ENCODE results near the gene SIK3.

SIK3 gene

GRCh38 chr11:116893437-116893836 lies 204.8 kb downstream of the SIK3 start:
- TF ChIP-seq POLR2AphosphoS5 (IDR thresholded peaks at IDR 0.05; ENCODE audit: low read depth) (no peak), GABPA (IDR thresholded peaks at IDR 0.05; ENCODE audit: low read depth) (no peak), REST (IDR thresholded peaks at IDR 0.05; ENCODE audit: insufficient replicate concordance, low read depth) (no peak), CTCF (IDR thresholded peaks at IDR 0.05; ENCODE audit: insufficient read depth, low read length) (no peak), SPI1 (IDR thresholded peaks at IDR 0.05; ENCODE audit: borderline replicate concordance, low read depth) (no peak)

GRCh38 chr11:116892374-116892773 lies 205.9 kb downstream of the SIK3 start:
- Histone ChIP-seq H3K4me3 (replicated peaks; ENCODE audit: insufficient read depth, low read length) (no peak overlapping the region), H3K27me3 (ENCODE audit: insufficient read depth, poor library complexity, severe bottlenecking) (no peaks in the 10 kb centered on the region), H3K27ac (replicated peaks) (no peak overlapping the region)
- DNase-seq (ENCODE audit: low read depth in 1 of 2, low spot score in 1 of 2) = no peak
- no peak for TF ChIP-seq SPI1 (IDR thresholded peaks at IDR 0.05; ENCODE audit: borderline replicate concordance, low read depth)
- TF ChIP-seq GABPA (IDR thresholded peaks at IDR 0.05; ENCODE audit: low read depth) = no peak
- no peak for TF ChIP-seq POLR2AphosphoS5 (IDR thresholded peaks at IDR 0.05; ENCODE audit: low read depth)
- no peak for TF ChIP-seq REST (IDR thresholded peaks at IDR 0.05; ENCODE audit: insufficient replicate concordance, low read depth)
- no peak for TF ChIP-seq CTCF (IDR thresholded peaks at IDR 0.05; ENCODE audit: insufficient read depth, low read length)

More at GRCh38 chr11:116893437-116893836, 204.8 kb downstream of the SIK3 start:
- no peak for DNase-seq (ENCODE audit: low read depth in 1 of 2, low spot score in 1 of 2)
- Histone ChIP-seq H3K4me3 (replicated peaks; ENCODE audit: insufficient read depth, low read length) (no peak overlapping the region), H3K27me3 (ENCODE audit: insufficient read depth, poor library complexity, severe bottlenecking) (no peaks in the 10 kb centered on the region), H3K27ac (replicated peaks) (no peak overlapping the region)

GRCh38 chr11:116891746-116892145 lies 206.5 kb downstream of the SIK3 start:
- TF ChIP-seq REST (IDR thresholded peaks at IDR 0.05; ENCODE audit: insufficient replicate concordance, low read depth) = no peak
- TF ChIP-seq SPI1 (IDR thresholded peaks at IDR 0.05; ENCODE audit: borderline replicate concordance, low read depth) = no peak
- no peak for TF ChIP-seq CTCF (IDR thresholded peaks at IDR 0.05; ENCODE audit: insufficient read depth, low read length)
- no peak for TF ChIP-seq POLR2AphosphoS5 (IDR thresholded peaks at IDR 0.05; ENCODE audit: low read depth)
- TF ChIP-seq GABPA (IDR thresholded peaks at IDR 0.05; ENCODE audit: low read depth) = no peak
- H3K27me3 ChIP-seq (ENCODE audit: insufficient read depth, poor library complexity, severe bottlenecking) = no peaks in the 10 kb centered on the region
- H3K27ac ChIP-seq (replicated peaks) = no peak overlapping the region
- no peak for DNase-seq (ENCODE audit: low read depth in 1 of 2, low spot score in 1 of 2)
- no peak overlapping the region for H3K4me3 ChIP-seq (replicated peaks; ENCODE audit: insufficient read depth, low read length)

All from HL-60 (cell line).